Neuronal stem cell (in vitro differentiated cells): ENCODE results near the gene AADAT.
"Not testable (repeated sequence)": the region's sequence is repeated elsewhere in the genome, so short reads cannot be mapped to it uniquely, and the experiment has no call there.

ENCODE experiments used
- DNase-seq: peaks from one replicate; pipeline ENCODE4 v3.0.0-alpha.2; 2013; ENCODE audit warnings: low spot score
- H2AFZ ChIP-seq: one replicate; pipeline ENCODE4 v1.6.1; 2013; ENCODE audit warnings: mild to moderate bottlenecking, low read length, inconsistent platforms
- H2AK5ac ChIP-seq: 2 replicates; pipeline ENCODE4 v1.6.1; 2013; ENCODE audit warnings: low read depth, mild to moderate bottlenecking, inconsistent platforms, low read length, moderate library complexity, mixed read lengths
- H2BK120ac ChIP-seq: 2 replicates; pipeline ENCODE4 v1.6.1; 2013; ENCODE audit warnings: low read depth, mild to moderate bottlenecking, inconsistent platforms, low read length, moderate library complexity, mixed read lengths
- H2BK12ac ChIP-seq: one replicate; pipeline ENCODE4 v1.6.1; 2013; ENCODE audit warnings: low read length, inconsistent platforms
- H2BK15ac ChIP-seq: 2 replicates; pipeline ENCODE4 v1.6.1; 2013; ENCODE audit warnings: mild to moderate bottlenecking, low read length, inconsistent platforms, mixed read lengths
- H2BK5ac ChIP-seq: one replicate; pipeline ENCODE4 v1.6.1; 2013; ENCODE audit warnings: inconsistent platforms, mild to moderate bottlenecking, low read length, moderate library complexity
- H3K14ac ChIP-seq: one replicate; pipeline ENCODE4 v1.6.1; 2013; ENCODE audit warnings: low read length, inconsistent platforms
- H3K18ac ChIP-seq: 2 replicates; pipeline ENCODE4 v1.6.1; 2013; ENCODE audit warnings: low read length, inconsistent platforms
- H3K23ac ChIP-seq: 2 replicates; pipeline ENCODE4 v1.6.1; 2013; ENCODE audit warnings: low read depth, mild to moderate bottlenecking, mixed read lengths, low read length, inconsistent platforms; ENCODE audit not compliant: poor library complexity
- H3K27ac ChIP-seq: replicated peaks from 3 replicates; pipeline ENCODE4 v1.5.1; 2013; ENCODE audit warnings: low read length, inconsistent platforms
- H3K27me3 ChIP-seq, 3 experiments: 2 replicates each; pipeline ENCODE4 v1.6.1; 2013; ENCODE audit warnings: low read length in 3 of 3, mild to moderate bottlenecking in 2 of 3, inconsistent platforms in 1 of 3, low read depth in 1 of 3, mixed read lengths in 1 of 3, moderate library complexity in 1 of 3; ENCODE audit not compliant: control insufficient read depth in 3 of 3, insufficient read depth in 3 of 3
- H3K36me3 ChIP-seq, 2 donors: replicated peaks in 1 of 2; 2 replicates each; pipeline ENCODE4 v1.6.1; 2013; ENCODE audit warnings: low read length in 2 of 2; ENCODE audit not compliant: control insufficient read depth in 2 of 2, insufficient read depth in 2 of 2
- H3K4ac ChIP-seq: 2 replicates; pipeline ENCODE4 v1.6.1; 2013; ENCODE audit warnings: inconsistent platforms, mild to moderate bottlenecking, low read length, moderate library complexity
- H3K4me1 ChIP-seq, 2 donors: 1 replicate in 1 of 2; 2 replicates in 1 of 2; pipeline ENCODE4 v1.6.1; 2013; ENCODE audit warnings: low read length in 2 of 2, low read depth in 1 of 2; ENCODE audit not compliant: control insufficient read depth in 2 of 2, insufficient read depth in 1 of 2
- H3K4me2 ChIP-seq: one replicate; pipeline ENCODE4 v1.6.1; 2013; ENCODE audit warnings: mild to moderate bottlenecking, low read length, inconsistent platforms; ENCODE audit not compliant: insufficient read depth, poor library complexity, severe bottlenecking
- H3K4me3 ChIP-seq, 2 donors: 2 replicates each; pipeline ENCODE4 v1.5.1; 2013; ENCODE audit warnings: low read length in 2 of 2, mild to moderate bottlenecking in 2 of 2, inconsistent platforms in 1 of 2, moderate library complexity in 1 of 2
- H3K79me1 ChIP-seq: one replicate; pipeline ENCODE4 v1.6.1; 2013; ENCODE audit warnings: low read depth, mild to moderate bottlenecking, inconsistent platforms, low read length, moderate library complexity
- H3K9ac ChIP-seq: one replicate; pipeline ENCODE4 v1.6.1; 2013; ENCODE audit warnings: mild to moderate bottlenecking, low read depth, low read length, inconsistent platforms; ENCODE audit not compliant: poor library complexity
- H3K9me3 ChIP-seq, 2 donors: replicated peaks in 1 of 2; 2 replicates each; pipeline versions ENCODE3 to v1.6.1; 2013; ENCODE audit warnings: low read length in 2 of 2, mild to moderate bottlenecking in 2 of 2, inconsistent platforms in 1 of 2, low read depth in 1 of 2, mixed read lengths in 1 of 2, moderate library complexity in 1 of 2; ENCODE audit not compliant: control insufficient read depth in 2 of 2, insufficient read depth in 1 of 2
- H4K8ac ChIP-seq: one replicate; pipeline ENCODE4 v1.6.1; 2013; ENCODE audit warnings: low read depth, mild to moderate bottlenecking, inconsistent platforms, low read length, moderate library complexity
- H4K91ac ChIP-seq: one replicate; pipeline ENCODE4 v1.6.1; 2013; ENCODE audit warnings: low read length, low read depth, mild to moderate bottlenecking, inconsistent platforms; ENCODE audit not compliant: poor library complexity
- WGBS, 2 donors: extraction: QIAGEN DNeasy Blood & Tissue Kit; methylation state at CpG; one replicate each; pipeline ENCODE4 v1.1.7; 2013; ENCODE audit warnings: missing lambda C conversion rate in 2 of 2, mixed read lengths in 1 of 2; ENCODE audit not compliant: insufficient read length in 2 of 2, insufficient replicate concordance in 1 of 2; ENCODE audit errors: extremely low coverage in 2 of 2; 5-methylcytosine and 5-hydroxymethylcytosine counted together

AADAT gene

DNA sequence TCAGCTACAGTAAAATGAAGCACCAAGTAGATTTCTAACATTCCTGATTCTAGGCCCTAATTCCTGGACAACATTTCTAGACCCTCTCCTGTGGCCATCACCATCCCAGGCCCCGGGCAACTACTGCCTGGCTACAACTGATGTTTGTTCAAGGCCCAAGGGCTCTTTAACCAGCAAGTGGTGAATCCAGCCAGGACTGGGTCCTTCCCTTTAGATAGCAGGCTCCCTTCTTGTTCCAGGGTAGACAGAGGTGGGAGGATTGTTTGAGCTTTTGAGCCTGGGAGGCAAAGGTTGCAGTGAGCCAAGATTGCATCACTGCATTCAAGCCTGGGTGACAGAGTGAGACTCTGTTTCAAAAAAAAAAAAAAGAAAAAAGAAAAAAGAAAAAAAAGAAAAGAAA is 12.7 kb upstream of the AADAT start:
- no peak overlapping the region for H3K14ac ChIP-seq
- H3K36me3 ChIP-seq, result no peaks in the 10 kb centered on the region
- H3K9ac ChIP-seq, result no peak overlapping the region
- H3K4me3 ChIP-seq, result no peak overlapping the region
- H4K8ac ChIP-seq, result no peak overlapping the region
- H3K4me1 ChIP-seq, result no peaks in the 10 kb centered on the region
- H3K27ac ChIP-seq, result no peak overlapping the region
- DNase-seq, result no peak
- no peak overlapping the region for H4K91ac ChIP-seq
- no peak overlapping the region for H2BK5ac ChIP-seq
- no peaks in the 10 kb centered on the region for H3K79me1 ChIP-seq
- no peaks in the 10 kb centered on the region for H3K27me3 ChIP-seq
- no peak overlapping the region for H2BK120ac ChIP-seq
- H3K4me2 ChIP-seq, result no peak overlapping the region
- H3K4ac ChIP-seq, result no peak overlapping the region
- no peak overlapping the region for H2BK15ac ChIP-seq
- H3K18ac ChIP-seq, result no peak overlapping the region
- no peak overlapping the region for H2AK5ac ChIP-seq
- H3K23ac ChIP-seq, result no peak overlapping the region
- no peak overlapping the region for H2BK12ac ChIP-seq
- no peaks in the 10 kb centered on the region for H3K9me3 ChIP-seq
- WGBS, 2 donors, result no CpG with 5 or more reads among the region's 1 CpG
- H2AFZ ChIP-seq, result no peak overlapping the region

DNA sequence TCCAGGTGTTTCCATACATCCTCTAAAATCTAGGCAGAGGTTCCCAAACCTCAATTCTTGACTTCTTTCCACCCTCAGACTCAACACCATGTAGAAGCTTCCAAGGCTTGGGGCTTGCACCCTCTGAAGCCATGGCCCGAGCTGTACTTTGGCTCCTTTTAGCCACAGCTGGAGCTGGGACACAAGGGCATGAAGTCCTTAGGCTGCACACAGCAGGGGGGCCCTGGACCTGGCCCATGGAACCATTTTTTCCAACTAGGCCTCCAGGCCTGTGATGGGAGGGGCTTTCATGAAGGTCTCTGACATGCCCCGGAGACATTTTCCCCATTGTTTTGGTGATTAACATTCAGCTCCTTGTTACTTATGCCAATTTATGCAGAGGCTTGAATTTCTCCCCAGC is 8.4 kb upstream of the AADAT start:
- not testable (repeated sequence) for H4K91ac ChIP-seq, H3K9ac ChIP-seq, H2BK5ac ChIP-seq, H3K4ac ChIP-seq, H2BK15ac ChIP-seq, H3K4me1 ChIP-seq, H3K9me3 ChIP-seq, H3K4me3 ChIP-seq, H2BK12ac ChIP-seq, H3K4me2 ChIP-seq, H2BK120ac ChIP-seq, H3K36me3 ChIP-seq, DNase-seq, H3K27ac ChIP-seq, H2AFZ ChIP-seq, H3K27me3 ChIP-seq, H2AK5ac ChIP-seq, H3K18ac ChIP-seq, H3K23ac ChIP-seq, H3K79me1 ChIP-seq, H4K8ac ChIP-seq, H3K14ac ChIP-seq
- WGBS, 2 donors, result no CpG with 5 or more reads among the region's 2 CpGs

DNA sequence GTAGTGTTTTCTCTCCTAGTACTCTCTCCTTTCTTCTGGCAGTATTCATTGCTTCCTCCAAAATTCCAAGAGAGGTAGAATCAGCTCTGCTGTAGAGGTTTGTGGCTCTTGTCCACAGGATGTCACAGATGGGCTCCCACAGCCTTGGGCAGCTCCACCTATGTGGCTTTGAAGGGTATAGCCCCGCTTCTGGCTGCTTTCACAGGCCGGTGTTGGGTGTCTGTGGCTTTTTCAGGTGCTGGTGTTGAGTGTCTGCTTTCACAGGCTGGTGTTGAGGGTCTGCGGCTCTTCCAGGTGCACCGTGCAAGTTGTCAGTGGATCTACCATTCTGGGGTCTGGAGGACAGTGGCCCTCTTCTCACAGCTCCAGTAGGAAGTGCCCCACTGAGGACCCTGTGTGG is 7.9 kb upstream of the AADAT start:
- Histone ChIP-seq H3K4me2 (no peak overlapping the region), H3K4me3 (no peak overlapping the region), H4K8ac (no peak overlapping the region), H3K4me1 (peaks cover 3 to 7% of the 10 kb centered on the region in 2 donors), H3K27me3 (peaks cover 0 to under 1% (median 0%) of the 10 kb centered on the region in 3 experiments), H3K14ac (no peak overlapping the region), H3K23ac (no peak overlapping the region), H3K79me1 (no peaks in the 10 kb centered on the region), H2BK15ac (no peak overlapping the region), H4K91ac (no peak overlapping the region), H3K18ac (no peak overlapping the region), H2AK5ac (no peak overlapping the region), H3K9ac (no peak overlapping the region), H2BK5ac (no peak overlapping the region), H3K27ac (no peak overlapping the region), H3K4ac (no peak overlapping the region), H3K36me3 (no peaks in the 10 kb centered on the region), H2AFZ (no peak overlapping the region), H3K9me3 (no peaks in the 10 kb centered on the region), H2BK120ac (no peak overlapping the region), H2BK12ac (no peak overlapping the region)
- DNase-seq, result no peak
- no CpG with 5 or more reads among the region's 4 CpGs for WGBS, 2 donors

DNA sequence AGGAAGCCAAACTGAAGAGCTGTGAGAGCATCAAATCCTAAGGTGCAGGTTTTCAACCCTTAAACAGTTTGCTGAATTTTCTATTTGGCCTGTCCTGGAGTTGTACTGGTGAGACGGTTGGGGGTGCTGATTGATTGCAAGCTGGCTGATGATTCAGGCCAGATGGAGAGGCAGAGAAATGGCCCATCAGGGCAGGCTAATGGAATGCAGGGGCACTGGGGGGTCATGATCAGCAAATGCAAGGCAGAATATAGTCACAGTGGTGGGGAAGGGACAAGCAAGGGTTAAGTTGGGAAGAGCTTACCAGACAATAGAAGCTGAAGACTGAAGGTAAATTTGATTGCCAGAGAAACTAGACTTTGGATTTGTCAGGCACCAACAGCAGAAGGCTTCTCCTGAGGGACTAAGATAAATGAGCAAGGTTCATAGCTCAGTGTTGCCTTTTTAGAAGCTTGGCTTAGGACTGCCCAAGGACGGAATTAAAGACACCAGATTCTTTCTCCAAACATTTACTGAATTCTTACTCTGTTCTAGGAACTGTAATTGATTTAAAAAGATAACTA is 4.3 kb upstream of the AADAT start:
- no peak for DNase-seq
- H3K4me1 ChIP-seq, result peaks cover 5 to 9% of the 10 kb centered on the region in 2 donors
- no peak overlapping the region for H3K14ac ChIP-seq
- no peak overlapping the region for H2AFZ ChIP-seq
- H3K9me3 ChIP-seq, result no peaks in the 10 kb centered on the region
- H2BK12ac ChIP-seq, result no peak overlapping the region
- H3K36me3 ChIP-seq, result no peaks in the 10 kb centered on the region
- H3K27me3 ChIP-seq, result peaks cover 0 to 4% (median 1%) of the 10 kb centered on the region in 3 experiments
- no peak overlapping the region for H3K18ac ChIP-seq
- no peak overlapping the region for H2AK5ac ChIP-seq
- no peak overlapping the region for H4K8ac ChIP-seq
- no peak overlapping the region for H4K91ac ChIP-seq
- H3K23ac ChIP-seq, result no peak overlapping the region
- H2BK120ac ChIP-seq, result no peak overlapping the region
- no peak overlapping the region for H3K4ac ChIP-seq
- WGBS, 2 donors, result no CpG with 5 or more reads among the region's 2 CpGs
- H3K27ac ChIP-seq, result no peak overlapping the region
- H3K4me2 ChIP-seq, result no peak overlapping the region
- H3K9ac ChIP-seq, result no peak overlapping the region
- H3K4me3 ChIP-seq, result no peak overlapping the region
- H3K79me1 ChIP-seq, result no peaks in the 10 kb centered on the region
- H2BK5ac ChIP-seq, result no peak overlapping the region
- no peak overlapping the region for H2BK15ac ChIP-seq
